ENCODE results near the gene OLFML3.
A peak's percentile ranks its signal among the peaks of the same experiment; 100 is the strongest.

OLFML3 gene

GRCh38 chr1:113958691-113959090 is 20.6 kb upstream of the OLFML3 start:
- no peak for DNase-seq (ENCODE audit: low spot score)
- TF ChIP-seq, protein P1, sequence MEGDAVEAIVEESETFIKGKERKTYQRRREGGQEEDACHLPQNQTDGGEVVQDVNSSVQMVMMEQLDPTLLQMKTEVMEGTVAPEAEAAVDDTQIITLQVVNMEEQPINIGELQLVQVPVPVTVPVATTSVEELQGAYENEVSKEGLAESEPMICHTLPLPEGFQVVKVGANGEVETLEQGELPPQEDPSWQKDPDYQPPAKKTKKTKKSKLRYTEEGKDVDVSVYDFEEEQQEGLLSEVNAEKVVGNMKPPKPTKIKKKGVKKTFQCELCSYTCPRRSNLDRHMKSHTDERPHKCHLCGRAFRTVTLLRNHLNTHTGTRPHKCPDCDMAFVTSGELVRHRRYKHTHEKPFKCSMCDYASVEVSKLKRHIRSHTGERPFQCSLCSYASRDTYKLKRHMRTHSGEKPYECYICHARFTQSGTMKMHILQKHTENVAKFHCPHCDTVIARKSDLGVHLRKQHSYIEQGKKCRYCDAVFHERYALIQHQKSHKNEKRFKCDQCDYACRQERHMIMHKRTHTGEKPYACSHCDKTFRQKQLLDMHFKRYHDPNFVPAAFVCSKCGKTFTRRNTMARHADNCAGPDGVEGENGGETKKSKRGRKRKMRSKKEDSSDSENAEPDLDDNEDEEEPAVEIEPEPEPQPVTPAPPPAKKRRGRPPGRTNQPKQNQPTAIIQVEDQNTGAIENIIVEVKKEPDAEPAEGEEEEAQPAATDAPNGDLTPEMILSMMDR (IDR thresholded peaks at IDR 0.05; ENCODE audit: extremely low read depth, insufficient read depth, missing control alignments): no peak
- in situ Hi-C loops (cut with MboI; ENCODE audit: low pct_unique_long_range_greater_than_20kb, low sequenced_read_pairs, unreplicated experiment): no loop called here

DNA sequence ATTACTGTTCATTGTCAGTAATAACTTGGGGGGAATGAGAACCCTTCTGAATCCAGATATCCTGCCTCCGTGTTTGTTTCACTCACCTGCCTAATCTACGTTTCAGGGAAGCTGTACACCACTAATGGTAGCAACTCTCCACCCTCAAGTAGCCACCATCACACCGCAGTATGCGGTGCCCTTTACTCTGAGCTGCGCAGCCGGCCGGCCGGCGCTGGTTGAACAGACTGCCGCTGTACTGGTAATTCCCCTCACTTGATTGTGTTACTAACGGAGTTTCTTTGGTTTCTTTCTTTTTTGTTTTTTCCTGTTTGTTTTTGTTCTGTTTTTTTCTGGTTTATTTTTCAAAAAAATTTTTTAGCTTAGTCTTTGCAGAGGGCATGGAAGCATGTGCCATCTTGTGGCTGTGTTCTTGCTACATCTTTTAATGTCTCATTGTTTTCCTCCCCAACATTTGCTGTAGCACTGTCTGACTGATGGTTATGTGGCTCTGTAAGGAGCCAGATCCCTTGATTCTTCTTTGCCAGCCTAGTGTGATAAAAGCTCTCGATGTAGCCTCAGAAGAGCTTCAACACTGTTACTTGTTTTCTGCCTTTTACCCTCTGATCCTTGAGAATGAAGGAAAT is 15.9 kb upstream of the OLFML3 start:
- TF ChIP-seq, protein P1 (IDR thresholded peaks at IDR 0.05; ENCODE audit: extremely low read depth, insufficient read depth, missing control alignments): no peak
- DNase-seq (ENCODE audit: low spot score): no peak
- in situ Hi-C loops (cut with MboI; ENCODE audit: low pct_unique_long_range_greater_than_20kb, low sequenced_read_pairs, unreplicated experiment): no loop called here

- no peak for DNase-seq (ENCODE audit: low spot score)
- in situ Hi-C loops (cut with MboI; ENCODE audit: low pct_unique_long_range_greater_than_20kb, low sequenced_read_pairs, unreplicated experiment): no loop called here
- TF ChIP-seq, protein P1 (IDR thresholded peaks at IDR 0.05; ENCODE audit: extremely low read depth, insufficient read depth, missing control alignments): no peak
Observed at GRCh38 chr1:113965703-113966412, 13.4 kb upstream of the OLFML3 start.

- no peak for DNase-seq (ENCODE audit: low spot score)
- TF ChIP-seq, protein P1 (IDR thresholded peaks at IDR 0.05; ENCODE audit: extremely low read depth, insufficient read depth, missing control alignments): no peak
- in situ Hi-C loops (cut with MboI; ENCODE audit: low pct_unique_long_range_greater_than_20kb, low sequenced_read_pairs, unreplicated experiment): no loop called here
Observed at GRCh38 chr1:113972954-113973353, 6.3 kb upstream of the OLFML3 start.

DNA sequence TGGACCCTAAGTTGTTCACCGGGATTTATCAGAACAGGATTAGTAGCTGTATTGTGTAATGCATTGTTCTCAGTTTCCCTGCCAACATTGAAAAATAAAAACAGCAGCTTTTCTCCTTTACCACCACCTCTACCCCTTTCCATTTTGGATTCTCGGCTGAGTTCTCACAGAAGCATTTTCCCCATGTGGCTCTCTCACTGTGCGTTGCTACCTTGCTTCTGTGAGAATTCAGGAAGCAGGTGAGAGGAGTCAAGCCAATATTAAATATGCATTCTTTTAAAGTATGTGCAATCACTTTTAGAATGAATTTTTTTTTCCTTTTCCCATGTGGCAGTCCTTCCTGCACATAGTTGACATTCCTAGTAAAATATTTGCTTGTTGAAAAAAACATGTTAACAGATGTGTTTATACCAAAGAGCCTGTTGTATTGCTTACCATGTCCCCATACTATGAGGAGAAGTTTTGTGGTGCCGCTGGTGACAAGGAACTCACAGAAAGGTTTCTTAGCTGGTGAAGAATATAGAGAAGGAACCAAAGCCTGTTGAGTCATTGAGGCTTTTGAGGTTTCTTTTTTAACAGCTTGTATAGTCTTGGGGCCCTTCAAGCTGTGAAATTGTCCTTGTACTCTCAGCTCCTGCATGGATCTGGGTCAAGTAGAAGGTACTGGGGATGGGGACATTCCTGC is 3.9 kb upstream of the OLFML3 start:
- TF ChIP-seq, protein P1 (IDR thresholded peaks at IDR 0.05; ENCODE audit: extremely low read depth, insufficient read depth, missing control alignments): no peak
- DNase-seq (ENCODE audit: low spot score): peak; percentile 31
- in situ Hi-C loops (cut with MboI; ENCODE audit: low pct_unique_long_range_greater_than_20kb, low sequenced_read_pairs, unreplicated experiment): no loop called here

DNA sequence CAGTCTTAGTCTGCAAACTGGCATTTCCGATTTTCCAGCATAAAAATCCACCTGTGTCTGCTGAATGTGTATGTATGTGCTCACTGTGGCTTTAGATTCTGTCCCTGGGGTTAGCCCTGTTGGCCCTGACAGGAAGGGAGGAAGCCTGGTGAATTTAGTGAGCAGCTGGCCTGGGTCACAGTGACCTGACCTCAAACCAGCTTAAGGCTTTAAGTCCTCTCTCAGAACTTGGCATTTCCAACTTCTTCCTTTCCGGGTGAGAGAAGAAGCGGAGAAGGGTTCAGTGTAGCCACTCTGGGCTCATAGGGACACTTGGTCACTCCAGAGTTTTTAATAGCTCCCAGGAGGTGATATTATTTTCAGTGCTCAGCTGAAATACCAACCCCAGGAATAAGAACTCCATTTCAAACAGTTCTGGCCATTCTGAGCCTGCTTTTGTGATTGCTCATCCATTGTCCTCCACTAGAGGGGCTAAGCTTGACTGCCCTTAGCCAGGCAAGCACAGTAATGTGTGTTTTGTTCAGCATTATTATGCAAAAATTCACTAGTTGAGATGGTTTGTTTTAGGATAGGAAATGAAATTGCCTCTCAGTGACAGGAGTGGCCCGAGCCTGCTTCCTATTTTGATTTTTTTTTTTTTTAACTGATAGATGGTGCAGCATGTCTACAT is 2.5 kb upstream of the OLFML3 start:
- in situ Hi-C loops (cut with MboI; ENCODE audit: low pct_unique_long_range_greater_than_20kb, low sequenced_read_pairs, unreplicated experiment): no loop called here
- DNase-seq (ENCODE audit: low spot score): no peak
- TF ChIP-seq, protein P1 (IDR thresholded peaks at IDR 0.05; ENCODE audit: extremely low read depth, insufficient read depth, missing control alignments): peak; percentile 28
